SU-DHL-6 (cell line): Measurements from ENCODE around the gene OR52B6.

Experiments
- H2AFZ ChIP-seq: fragments of 200-600 bp; sonication (generic); 2 replicates; pipeline ENCODE4 v1.6.1; 2014; ENCODE audit warnings: low read depth, mild to moderate bottlenecking, moderate library complexity, mixed read lengths, antibody characterized with exemption, low read length; ENCODE audit not compliant: severe bottlenecking
- H3F3A ChIP-seq: fragments of 200-600 bp; shearing (Covaris generic); 2 replicates; pipeline ENCODE4 v1.6.0; 2016; ENCODE audit warnings: antibody characterized with exemption, mild to moderate bottlenecking; ENCODE audit not compliant: insufficient read depth
- H3K27ac ChIP-seq: fragments of 200-600 bp; sonication (generic); 2 replicates; pipeline ENCODE4 v1.5.1; 2016; ENCODE audit warnings: low read depth, mild to moderate bottlenecking, low read length, moderate library complexity, mixed read lengths
- H3K27me3 ChIP-seq: fragments of 200-600 bp; sonication (generic), shearing (Covaris generic); 2 replicates; pipeline ENCODE4 v1.6.0; 2014; ENCODE audit warnings: mild to moderate bottlenecking, low read length
- H3K36me3 ChIP-seq: fragments of 200-600 bp; sonication (generic); 2 replicates; pipeline ENCODE4 v1.6.1; 2014; ENCODE audit warnings: mild to moderate bottlenecking, low read length, mixed read lengths
- H3K4me2 ChIP-seq: fragments of 300-600, 200-600 bp; shearing (Covaris generic), sonication (generic); 2 replicates; pipeline ENCODE4 v1.6.0; 2014; ENCODE audit warnings: low read length, low read depth, mild to moderate bottlenecking; ENCODE audit not compliant: poor library complexity, severe bottlenecking
- H3K4me3 ChIP-seq: fragments of 200-600 bp; sonication (generic); 2 replicates; pipeline ENCODE4 v1.5.1; 2014; ENCODE audit warnings: antibody characterized with exemption, low read length, mild to moderate bottlenecking, mixed read lengths; ENCODE audit not compliant: insufficient read depth, poor library complexity, severe bottlenecking
- H3K79me2 ChIP-seq: fragments of 200-600 bp; sonication (generic); 2 replicates; pipeline ENCODE4 v1.6.1; 2014; ENCODE audit warnings: mild to moderate bottlenecking, low read length, moderate library complexity; ENCODE audit not compliant: insufficient read depth
- H3K9ac ChIP-seq: fragments of 200-600 bp; sonication (generic); 2 replicates; pipeline ENCODE4 v1.7.0; 2014; ENCODE audit warnings: mild to moderate bottlenecking, low read length
- H3K9me2 ChIP-seq: fragments of 200-600 bp; sonication (generic); replicated peaks from 2 replicates; pipeline ENCODE4 v1.6.1; 2014; ENCODE audit warnings: low read length; ENCODE audit not compliant: insufficient read depth
- H3K9me3 ChIP-seq: fragments of 200-600 bp; sonication (generic); 2 replicates; pipeline ENCODE4 v1.6.1; 2014; ENCODE audit warnings: low read length, mixed read lengths; ENCODE audit not compliant: insufficient read depth
- H4K20me1 ChIP-seq: fragments of 200-600 bp; sonication (generic); 2 replicates; pipeline ENCODE4 v1.6.1; 2014; ENCODE audit warnings: low read depth, mild to moderate bottlenecking, antibody characterized with exemption, low read length, moderate library complexity, mixed read lengths
- EZH2phosphoT487 ChIP-seq: fragments of 200-600 bp; sonication (generic), shearing (Covaris generic); conservative IDR thresholded peaks from 2 replicates; pipeline ENCODE4 v1.6.1; 2018; ENCODE audit warnings: mild to moderate bottlenecking, antibody characterized with exemption, low read length, moderate library complexity, mixed read lengths
- TF ChIP-seq, protein P1 (sequence below): fragments of 200-600 bp; sonication (generic); IDR thresholded peaks from one replicate; pipeline ENCODE4 v1.5.1; 2017; ENCODE audit warnings: antibody characterized with exemption, mild to moderate bottlenecking, low read length, moderate library complexity; ENCODE audit not compliant: insufficient read depth, poor library complexity, severe bottlenecking

OR52B6 gene

GRCh38 chr11:5591613-5592012, 10.9 kb downstream of the OR52B6 start:
- Histone ChIP-seq H3K9ac (no peak overlapping the region), H4K20me1 (no peaks in the 10 kb centered on the region)
- TF ChIP-seq EZH2phosphoT487 = no peak
- TF ChIP-seq, protein P1, sequence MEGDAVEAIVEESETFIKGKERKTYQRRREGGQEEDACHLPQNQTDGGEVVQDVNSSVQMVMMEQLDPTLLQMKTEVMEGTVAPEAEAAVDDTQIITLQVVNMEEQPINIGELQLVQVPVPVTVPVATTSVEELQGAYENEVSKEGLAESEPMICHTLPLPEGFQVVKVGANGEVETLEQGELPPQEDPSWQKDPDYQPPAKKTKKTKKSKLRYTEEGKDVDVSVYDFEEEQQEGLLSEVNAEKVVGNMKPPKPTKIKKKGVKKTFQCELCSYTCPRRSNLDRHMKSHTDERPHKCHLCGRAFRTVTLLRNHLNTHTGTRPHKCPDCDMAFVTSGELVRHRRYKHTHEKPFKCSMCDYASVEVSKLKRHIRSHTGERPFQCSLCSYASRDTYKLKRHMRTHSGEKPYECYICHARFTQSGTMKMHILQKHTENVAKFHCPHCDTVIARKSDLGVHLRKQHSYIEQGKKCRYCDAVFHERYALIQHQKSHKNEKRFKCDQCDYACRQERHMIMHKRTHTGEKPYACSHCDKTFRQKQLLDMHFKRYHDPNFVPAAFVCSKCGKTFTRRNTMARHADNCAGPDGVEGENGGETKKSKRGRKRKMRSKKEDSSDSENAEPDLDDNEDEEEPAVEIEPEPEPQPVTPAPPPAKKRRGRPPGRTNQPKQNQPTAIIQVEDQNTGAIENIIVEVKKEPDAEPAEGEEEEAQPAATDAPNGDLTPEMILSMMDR = no peak

GRCh38 chr11:5592615-5593014, 11.9 kb downstream of the OR52B6 start:
- H3K4me3 ChIP-seq = no peak overlapping the region
- H3F3A ChIP-seq = no peaks in the 10 kb centered on the region
- H3K36me3 ChIP-seq = no peaks in the 10 kb centered on the region
- H3K4me2 ChIP-seq = no peak overlapping the region
- no peaks in the 10 kb centered on the region for H3K9me2 ChIP-seq
- TF ChIP-seq, protein P1 = no peak
- no peak for TF ChIP-seq EZH2phosphoT487
- no peaks in the 10 kb centered on the region for H3K9me3 ChIP-seq
- H3K79me2 ChIP-seq = no peaks in the 10 kb centered on the region
- H3K27ac ChIP-seq = no peak overlapping the region
- no peak overlapping the region for H3K9ac ChIP-seq
- H3K27me3 ChIP-seq = no peaks in the 10 kb centered on the region
- no peaks in the 10 kb centered on the region for H4K20me1 ChIP-seq
- no peak overlapping the region for H2AFZ ChIP-seq

More at GRCh38 chr11:5591613-5592012, 10.9 kb downstream of the OR52B6 start:
- Histone ChIP-seq H3K36me3 (no peaks in the 10 kb centered on the region), H3F3A (no peaks in the 10 kb centered on the region), H3K79me2 (no peaks in the 10 kb centered on the region), H3K27ac (no peak overlapping the region), H3K4me3 (no peak overlapping the region), H3K27me3 (no peaks in the 10 kb centered on the region), H3K9me2 (no peaks in the 10 kb centered on the region), H3K9me3 (no peaks in the 10 kb centered on the region), H2AFZ (no peak overlapping the region), H3K4me2 (no peak overlapping the region)

DNA sequence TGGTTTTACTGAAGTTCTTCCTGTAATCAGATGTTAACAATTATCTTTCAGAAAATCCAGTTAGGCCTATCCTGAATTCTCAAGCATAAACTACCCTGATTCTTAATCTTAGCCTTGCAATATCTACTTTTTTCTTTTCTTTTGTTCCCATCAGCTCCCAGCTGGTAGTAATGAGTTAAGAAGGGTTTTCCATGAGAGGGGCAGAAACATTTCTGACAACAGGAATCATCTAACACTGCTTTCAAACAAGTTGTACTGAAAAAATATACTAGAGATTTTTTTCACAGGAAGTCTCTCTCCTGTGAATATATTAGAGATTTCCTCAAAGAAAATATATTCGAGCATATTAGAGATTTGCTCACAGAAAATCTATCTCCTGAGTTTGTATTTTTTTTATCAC, 12.5 kb downstream of the OR52B6 start:
- no peaks in the 10 kb centered on the region for H3K9me2 ChIP-seq
- H3K36me3 ChIP-seq = no peaks in the 10 kb centered on the region
- TF ChIP-seq, protein P1 = no peak
- TF ChIP-seq EZH2phosphoT487 = no peak
- no peak overlapping the region for H3K27ac ChIP-seq
- H3K4me3 ChIP-seq = no peak overlapping the region
- no peaks in the 10 kb centered on the region for H3K27me3 ChIP-seq
- H3K9ac ChIP-seq = no peak overlapping the region
- H3K9me3 ChIP-seq = no peaks in the 10 kb centered on the region
- H4K20me1 ChIP-seq = no peaks in the 10 kb centered on the region
- no peak overlapping the region for H3K4me2 ChIP-seq
- no peak overlapping the region for H2AFZ ChIP-seq
- no peaks in the 10 kb centered on the region for H3F3A ChIP-seq
- H3K79me2 ChIP-seq = no peaks in the 10 kb centered on the region
